HFF-Myc (cell line): ENCODE results near the gene ST6GAL2.

ENCODE experiments used
- DNase-seq: peaks from one replicate; pipeline ENCODE4 v3.0.0-alpha.2; 2011; ENCODE audit warnings: low read depth; ENCODE audit errors: extremely low read depth
- H3K4me3 ChIP-seq: replicated peaks from 2 replicates; pipeline ENCODE4 v1.5.1; 2011; ENCODE audit warnings: low read depth, mild to moderate bottlenecking, control low read depth, low read length
- CTCF ChIP-seq: IDR thresholded peaks from 2 replicates; pipeline ENCODE4 v1.5.1; 2012; ENCODE audit warnings: mild to moderate bottlenecking, low read depth, low read length, control low read depth; ENCODE audit errors: missing control alignments

ST6GAL2 gene

GRCh38 chr2:106843001-106843909 is 42.7 kb downstream of the ST6GAL2 start:
- no peak for DNase-seq

GRCh38 chr2:106841886-106842645 is 43.9 kb downstream of the ST6GAL2 start:
- no peak for TF ChIP-seq CTCF
- no peak for DNase-seq
- no peak overlapping the region for H3K4me3 ChIP-seq

More at GRCh38 chr2:106843001-106843909, 42.7 kb downstream of the ST6GAL2 start:
- TF ChIP-seq CTCF, result no peak
- no peak overlapping the region for H3K4me3 ChIP-seq

GRCh38 chr2:106840818-106841217 is 45.1 kb downstream of the ST6GAL2 start:
- DNase-seq, result no peak
- no peak overlapping the region for H3K4me3 ChIP-seq
- TF ChIP-seq CTCF, result no peak

- TF ChIP-seq CTCF, result peak; percentile 35
- no peak for DNase-seq
- no peak overlapping the region for H3K4me3 ChIP-seq
These were observed 45.9 kb downstream of the ST6GAL2 start for GRCh38 chr2:106839849-106840595.

GRCh38 chr2:106833256-106833655 is 52.7 kb downstream of the ST6GAL2 start:
- TF ChIP-seq CTCF, result no peak
- DNase-seq, result no peak
- no peak overlapping the region for H3K4me3 ChIP-seq

GRCh38 chr2:106831816-106832569 is 54.0 kb downstream of the ST6GAL2 start:
- TF ChIP-seq CTCF, result no peak
- no peak for DNase-seq
- H3K4me3 ChIP-seq, result no peak overlapping the region
